IMR-90 (cell line): ENCODE results near the gene EFEMP1. TPM values are rescaled to one million over a fixed set of nuclear protein-coding genes. Genes with fewer than 3 reads are reported as not detected.

Experiments used
- polyA plus RNA-seq, 3 experiments: library from polyadenylated mRNA; depleted of rRNA; stranded (reverse); fragments of >200 nt; gene quantifications; 2 replicates each; pipeline ENCODE4 v1.2.3, GENCODE V29; 2012; ENCODE audit warnings: low replicate concordance in 1 of 3
- total RNA-seq: library from RNA; depleted of rRNA; stranded (reverse); fragments of >200 nt; gene quantifications from 2 replicates; pipeline ENCODE4 v1.2.3, GENCODE V29; 2012; rRNA removed

EFEMP1 gene
- total and polyA plus RNA-seq, 2 of the 4 experiments (the other 2 are of a cell fraction): 214 to 219 TPM

Other genes starting within 250 kb of the EFEMP1 start
- gene PNPT1, start 229.9 kb downstream of the EFEMP1 start, total RNA-seq: 14.3 and 22.2 TPM in 2 replicates
- 9.1 and 11.2 TPM in 2 replicates for gene PNPT1, start 229.9 kb downstream of the EFEMP1 start, polyA plus RNA-seq (2012; rRNA removed)